GM12873 (cell line): ENCODE data around the gene AKT3.

Experiments used
- TF ChIP-seq, protein P1 (sequence below): IDR thresholded peaks from 2 replicates; pipeline ENCODE4 v1.5.1; 2012; ENCODE audit warnings: low read depth, mild to moderate bottlenecking, moderate library complexity, low read length, control low read depth; ENCODE audit not compliant: insufficient read depth; ENCODE audit errors: missing control alignments

Gene AKT3

DNA sequence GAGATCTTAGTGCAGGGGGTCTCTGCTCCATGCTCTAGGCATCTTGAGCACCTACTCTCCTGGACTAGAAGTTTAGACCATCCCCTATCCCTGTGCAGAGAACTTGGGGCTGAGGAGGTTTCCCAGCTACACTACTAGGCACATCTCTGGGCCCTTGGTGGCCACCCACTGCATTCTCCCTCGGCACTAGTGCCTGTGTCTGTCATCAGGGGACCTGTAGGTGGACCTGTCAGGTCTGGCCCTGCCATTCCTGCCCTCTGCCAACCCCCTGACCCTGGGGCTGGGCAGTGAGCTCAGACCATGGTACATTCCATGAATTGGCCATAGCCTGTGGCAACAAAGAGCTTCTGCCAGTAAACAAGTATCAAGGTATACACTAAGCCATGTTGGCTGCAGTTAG is 269.1 kb downstream of the AKT3 start:
- TF ChIP-seq, protein P1, sequence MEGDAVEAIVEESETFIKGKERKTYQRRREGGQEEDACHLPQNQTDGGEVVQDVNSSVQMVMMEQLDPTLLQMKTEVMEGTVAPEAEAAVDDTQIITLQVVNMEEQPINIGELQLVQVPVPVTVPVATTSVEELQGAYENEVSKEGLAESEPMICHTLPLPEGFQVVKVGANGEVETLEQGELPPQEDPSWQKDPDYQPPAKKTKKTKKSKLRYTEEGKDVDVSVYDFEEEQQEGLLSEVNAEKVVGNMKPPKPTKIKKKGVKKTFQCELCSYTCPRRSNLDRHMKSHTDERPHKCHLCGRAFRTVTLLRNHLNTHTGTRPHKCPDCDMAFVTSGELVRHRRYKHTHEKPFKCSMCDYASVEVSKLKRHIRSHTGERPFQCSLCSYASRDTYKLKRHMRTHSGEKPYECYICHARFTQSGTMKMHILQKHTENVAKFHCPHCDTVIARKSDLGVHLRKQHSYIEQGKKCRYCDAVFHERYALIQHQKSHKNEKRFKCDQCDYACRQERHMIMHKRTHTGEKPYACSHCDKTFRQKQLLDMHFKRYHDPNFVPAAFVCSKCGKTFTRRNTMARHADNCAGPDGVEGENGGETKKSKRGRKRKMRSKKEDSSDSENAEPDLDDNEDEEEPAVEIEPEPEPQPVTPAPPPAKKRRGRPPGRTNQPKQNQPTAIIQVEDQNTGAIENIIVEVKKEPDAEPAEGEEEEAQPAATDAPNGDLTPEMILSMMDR: no peak

DNA sequence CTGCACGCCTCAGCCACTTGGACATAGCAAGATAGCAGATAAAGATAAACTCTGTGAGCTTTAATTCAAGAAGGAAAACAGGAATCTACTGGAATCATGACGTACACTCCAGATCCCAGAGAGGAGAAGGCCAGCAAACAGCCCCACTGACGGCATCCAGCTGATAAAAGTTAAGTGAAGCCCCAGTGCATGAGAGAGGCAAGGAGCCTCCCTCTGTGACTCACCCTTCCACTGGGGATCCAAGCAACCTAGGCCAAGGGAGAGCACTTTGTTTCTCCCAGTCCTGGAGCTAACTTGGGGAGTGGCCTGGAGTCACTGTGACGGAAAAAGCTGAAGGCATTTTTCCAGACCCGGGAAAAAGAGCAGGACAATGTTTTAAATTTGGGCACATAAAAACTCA is 270.0 kb downstream of the AKT3 start:
- TF ChIP-seq, protein P1: no peak

DNA sequence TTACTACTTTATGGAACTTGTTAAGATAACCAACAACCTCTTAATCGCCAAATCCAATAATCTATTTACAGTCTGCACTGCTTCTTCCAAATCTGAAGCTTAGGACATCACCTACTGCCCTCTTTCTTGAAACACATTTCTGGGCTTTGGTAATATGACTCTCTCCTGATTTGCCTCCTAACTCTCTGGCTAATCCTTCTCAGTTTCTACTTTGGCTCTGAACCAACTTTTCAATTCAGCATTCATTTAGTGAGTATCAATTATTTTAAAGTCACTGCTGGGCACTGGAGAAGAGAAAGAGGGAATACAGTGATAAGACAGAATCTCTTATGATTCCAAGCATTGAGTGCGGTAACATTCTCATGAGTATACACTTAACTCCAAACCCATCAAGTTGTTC is 275.0 kb downstream of the AKT3 start:
- TF ChIP-seq, protein P1: no peak

DNA sequence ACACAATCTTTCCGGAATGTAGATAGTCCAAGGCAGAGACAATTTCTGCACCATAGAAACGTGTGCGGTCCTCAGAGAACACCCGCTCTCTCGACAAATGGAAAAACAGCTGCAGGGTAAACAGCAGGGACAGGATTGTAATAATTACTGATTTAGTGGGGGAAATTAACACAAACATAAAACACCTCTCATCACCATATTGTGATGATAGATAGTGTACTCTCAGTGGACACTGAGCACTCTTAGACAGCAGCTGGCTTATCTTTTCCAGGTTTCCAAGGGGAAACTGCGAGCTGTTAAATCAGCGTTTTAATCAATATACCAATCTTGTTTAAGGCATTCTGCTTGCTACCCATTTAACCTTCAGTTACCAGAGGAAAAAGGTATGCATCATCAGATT is 277.1 kb downstream of the AKT3 start:
- TF ChIP-seq, protein P1: no peak

DNA sequence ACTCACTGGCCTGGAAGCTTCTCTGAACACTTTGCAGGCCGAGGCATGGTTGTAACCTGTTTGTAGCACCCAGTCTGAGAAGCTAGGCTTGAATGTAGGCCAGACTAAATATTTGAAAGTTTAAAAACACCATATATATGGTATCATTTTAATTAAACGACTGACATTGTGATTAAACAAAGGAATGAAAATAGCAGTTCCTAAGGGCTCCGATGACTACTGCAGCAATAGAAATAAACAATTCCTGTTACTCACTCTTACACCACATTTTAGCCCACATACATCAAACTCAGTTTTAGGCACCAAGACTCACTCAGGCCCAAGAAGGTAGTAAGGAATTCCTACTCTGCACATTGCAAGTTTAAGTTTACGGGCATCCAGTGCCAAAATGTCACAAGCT is 281.2 kb downstream of the AKT3 start:
- TF ChIP-seq, protein P1: no peak

DNA sequence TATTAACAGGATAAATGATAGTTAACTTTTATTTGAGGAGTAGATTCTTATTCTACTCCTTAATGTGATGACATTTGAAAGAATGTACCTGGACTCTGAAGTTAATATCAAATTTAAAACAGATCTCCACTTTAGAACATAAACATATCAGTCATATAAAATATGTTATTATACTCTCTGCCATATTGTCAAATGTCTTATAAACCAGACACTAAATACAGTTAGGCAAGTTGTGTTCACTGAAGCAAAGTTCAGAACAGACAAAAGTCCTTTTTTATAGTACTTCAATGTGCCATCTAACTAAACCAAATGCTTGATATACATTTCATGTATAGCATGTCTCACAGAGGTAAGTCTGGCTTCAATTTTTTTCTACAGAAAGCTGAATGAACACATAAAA is 285.2 kb downstream of the AKT3 start:
- TF ChIP-seq, protein P1: no peak

DNA sequence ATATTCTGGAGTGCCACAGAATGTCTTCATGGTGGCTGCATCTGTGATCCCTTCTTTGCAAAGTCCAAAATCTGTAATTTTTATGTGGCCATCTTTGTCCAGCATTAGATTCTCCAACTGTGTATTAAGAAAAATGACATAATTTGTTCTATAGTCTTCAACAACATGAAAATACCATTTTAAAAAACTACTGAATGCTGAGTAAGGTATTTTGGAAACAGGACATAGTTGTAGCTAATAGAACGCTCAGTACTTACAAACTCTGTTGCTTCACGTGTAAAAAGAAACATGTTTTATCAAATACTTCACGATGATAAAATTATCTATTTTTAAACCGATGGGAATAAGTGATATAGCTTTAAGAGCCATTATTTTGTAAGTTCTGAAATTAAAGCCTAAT is 286.3 kb downstream of the AKT3 start:
- TF ChIP-seq, protein P1: no peak
